GM18868 (cell line): ENCODE measurements around the gene POU3F2.

Experiments used
- ATAC-seq: cut with Tn5 transposase; IDR thresholded peaks from one replicate; pipeline ENCODE4 v1.9.1; 2021; ENCODE audit warnings: mild to moderate bottlenecking, moderate library complexity; ENCODE audit not compliant: unreplicated experiment

POU3F2 gene

DNA sequence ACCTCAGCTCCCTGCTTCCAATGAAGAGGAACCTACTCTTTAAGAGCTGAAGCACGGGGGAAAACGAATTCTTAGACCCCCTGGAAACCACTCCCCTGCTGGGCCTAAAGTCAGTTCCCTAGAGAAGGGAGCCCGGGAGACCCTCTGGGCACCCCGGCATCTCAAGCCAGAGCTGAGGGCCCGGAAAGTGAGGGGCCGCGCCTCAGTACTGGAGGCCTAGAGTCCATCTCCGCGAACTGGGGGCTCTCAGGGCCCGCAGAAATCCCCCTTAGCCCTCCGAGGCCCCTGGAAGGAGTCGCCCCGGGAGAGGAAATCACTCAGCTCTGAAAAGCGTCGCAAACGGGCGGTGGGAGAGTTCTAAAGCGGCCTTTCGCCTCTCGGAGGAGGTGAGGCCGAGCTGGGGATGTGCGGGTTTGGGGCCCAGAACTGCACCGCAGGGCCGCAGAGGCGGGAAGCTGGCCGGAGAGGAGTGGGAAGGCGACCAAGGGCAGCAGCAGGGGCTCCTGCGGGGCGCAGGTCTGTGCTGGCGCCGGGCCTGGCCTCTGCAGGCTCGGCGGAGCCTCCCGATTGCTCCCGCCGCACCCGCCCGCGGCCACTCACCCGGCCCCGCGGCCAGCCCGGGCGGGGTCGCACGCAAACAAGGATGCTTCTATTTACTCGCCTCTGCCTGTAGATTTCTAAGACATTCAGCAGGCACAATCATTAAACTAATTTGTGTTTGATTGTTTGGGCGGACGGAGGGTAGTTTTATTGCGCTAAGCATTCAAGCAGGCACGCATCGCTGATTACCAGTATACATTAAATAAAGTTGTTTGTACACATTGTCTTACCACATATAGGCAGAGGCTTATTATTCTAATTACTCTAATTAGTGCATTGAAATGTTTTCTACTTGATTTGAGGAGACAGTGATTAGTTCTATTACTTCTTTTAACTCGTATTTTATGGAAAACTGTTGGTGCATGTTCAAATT is 9.2 kb downstream of the POU3F2 start:
- no peak for ATAC-seq

DNA sequence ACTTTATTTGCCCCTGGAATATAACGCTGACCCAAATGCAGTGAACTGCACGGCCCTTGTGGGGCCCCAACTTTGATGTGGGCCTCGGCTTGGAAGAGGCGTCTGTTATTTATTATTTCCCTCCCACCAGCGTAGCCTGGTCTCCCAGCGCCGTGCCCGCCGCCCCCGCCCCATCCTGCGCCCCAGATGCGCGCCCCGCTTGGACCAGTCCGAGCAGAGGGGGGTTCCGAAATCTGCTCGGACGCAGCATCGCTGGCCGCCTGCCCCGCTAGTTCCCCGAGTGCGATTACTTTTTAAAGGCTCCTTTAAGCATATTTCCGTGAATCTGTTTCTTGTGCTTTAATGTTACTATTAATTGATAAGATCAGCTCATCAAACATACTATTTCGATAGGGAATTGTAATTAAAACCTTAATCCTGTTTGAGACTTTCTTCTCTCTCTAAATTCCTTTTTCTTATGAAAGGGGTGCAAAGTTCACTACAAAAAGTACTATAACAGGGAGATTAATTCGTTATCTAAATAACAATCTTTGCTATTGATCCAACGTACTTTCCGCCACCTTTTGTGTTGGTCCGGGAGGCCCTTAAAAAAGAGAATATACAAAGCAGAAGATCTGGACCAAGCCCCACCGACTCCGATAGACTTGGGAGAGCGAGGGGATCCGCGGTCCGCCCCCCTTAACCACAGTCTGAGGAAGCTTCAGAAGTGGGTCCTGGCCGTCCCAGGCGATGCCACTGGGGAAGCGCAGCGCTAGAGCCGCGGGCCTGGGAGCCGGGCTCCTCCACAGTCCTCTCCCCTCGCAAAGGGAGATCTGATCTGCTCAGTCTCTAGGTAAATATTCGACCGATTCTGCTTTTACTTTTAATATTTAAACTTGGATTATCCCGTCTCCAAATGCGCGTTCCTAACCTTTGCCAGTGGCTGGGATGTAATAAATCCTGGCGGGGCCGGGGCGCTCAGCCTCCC is 10.2 kb downstream of the POU3F2 start:
- no peak for ATAC-seq

DNA sequence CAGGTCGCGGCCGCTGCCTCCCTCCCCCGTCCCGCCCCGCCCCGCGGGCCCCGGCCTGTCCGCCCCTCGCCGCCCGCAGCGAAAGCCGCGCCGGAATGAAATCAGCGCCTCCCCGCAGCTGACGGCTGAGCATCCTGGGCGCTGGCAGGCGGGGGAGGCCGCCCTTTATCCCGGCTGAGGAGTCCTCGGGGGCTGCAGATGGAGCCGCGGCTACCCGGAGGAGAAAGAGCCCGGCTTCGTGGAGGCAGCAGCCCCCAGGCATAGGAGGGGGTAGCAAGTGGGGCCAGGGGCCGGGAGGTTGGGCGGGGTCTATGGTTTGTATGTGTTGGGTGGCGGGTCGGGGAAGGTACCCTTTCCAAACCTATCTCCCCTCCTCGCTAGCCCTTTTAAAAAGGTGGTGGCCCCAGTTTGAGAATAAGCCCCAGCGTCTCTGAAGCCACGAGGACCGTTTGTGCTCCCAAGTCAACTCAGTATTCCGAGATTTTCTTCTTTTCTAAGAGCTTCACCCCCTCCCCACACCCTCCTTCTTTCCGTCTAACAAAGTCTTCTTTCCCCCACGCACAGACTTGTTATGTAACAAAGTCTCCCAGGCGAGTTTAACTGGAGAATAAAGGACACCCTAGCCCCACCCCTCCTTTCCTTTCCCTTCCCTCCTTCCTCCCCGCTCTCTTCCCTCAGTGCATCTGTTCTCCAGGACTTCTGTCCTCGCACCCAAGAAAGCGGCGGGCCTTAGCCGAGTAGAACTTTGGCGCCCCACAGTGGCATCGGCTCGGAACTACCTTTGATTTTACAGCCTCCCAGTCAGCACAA is 11.0 kb downstream of the POU3F2 start:
- peak; percentile 70 for ATAC-seq

DNA sequence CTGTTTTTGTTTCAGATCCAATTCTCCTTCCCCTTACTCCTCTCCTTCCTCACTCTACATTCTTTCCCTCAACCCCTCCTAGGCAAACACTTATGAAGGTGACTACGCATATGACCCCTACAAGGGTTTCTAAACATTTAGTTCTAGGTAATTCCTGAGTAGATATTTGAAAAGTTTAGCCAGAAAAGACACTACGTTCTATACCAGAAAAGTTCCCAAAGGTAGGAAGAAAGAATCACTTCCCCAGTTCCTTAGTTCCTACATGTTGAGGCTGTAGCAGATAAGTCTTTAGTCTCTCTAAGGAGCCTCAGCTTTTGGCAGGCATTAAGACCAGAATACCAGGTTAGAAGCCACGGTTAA is 11.6 kb downstream of the POU3F2 start:
- ATAC-seq = no peak

DNA sequence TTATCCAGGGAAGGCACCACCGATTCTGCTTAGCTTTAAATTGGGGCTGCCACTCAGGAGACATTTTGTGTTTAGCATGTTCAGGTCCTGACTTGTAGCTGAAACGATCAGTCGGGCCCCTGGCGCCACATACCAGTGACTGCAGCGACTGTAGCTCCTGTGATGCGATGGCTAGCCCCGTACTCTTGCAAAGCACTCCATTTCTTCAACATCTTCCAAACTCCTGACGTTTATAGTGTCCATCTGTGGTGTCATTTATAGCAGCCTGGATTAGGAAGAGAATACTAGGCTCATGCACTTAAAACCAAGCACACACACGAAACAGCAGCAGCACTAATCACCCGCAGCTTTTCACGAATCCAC is 13.0 kb downstream of the POU3F2 start:
- no peak for ATAC-seq

DNA sequence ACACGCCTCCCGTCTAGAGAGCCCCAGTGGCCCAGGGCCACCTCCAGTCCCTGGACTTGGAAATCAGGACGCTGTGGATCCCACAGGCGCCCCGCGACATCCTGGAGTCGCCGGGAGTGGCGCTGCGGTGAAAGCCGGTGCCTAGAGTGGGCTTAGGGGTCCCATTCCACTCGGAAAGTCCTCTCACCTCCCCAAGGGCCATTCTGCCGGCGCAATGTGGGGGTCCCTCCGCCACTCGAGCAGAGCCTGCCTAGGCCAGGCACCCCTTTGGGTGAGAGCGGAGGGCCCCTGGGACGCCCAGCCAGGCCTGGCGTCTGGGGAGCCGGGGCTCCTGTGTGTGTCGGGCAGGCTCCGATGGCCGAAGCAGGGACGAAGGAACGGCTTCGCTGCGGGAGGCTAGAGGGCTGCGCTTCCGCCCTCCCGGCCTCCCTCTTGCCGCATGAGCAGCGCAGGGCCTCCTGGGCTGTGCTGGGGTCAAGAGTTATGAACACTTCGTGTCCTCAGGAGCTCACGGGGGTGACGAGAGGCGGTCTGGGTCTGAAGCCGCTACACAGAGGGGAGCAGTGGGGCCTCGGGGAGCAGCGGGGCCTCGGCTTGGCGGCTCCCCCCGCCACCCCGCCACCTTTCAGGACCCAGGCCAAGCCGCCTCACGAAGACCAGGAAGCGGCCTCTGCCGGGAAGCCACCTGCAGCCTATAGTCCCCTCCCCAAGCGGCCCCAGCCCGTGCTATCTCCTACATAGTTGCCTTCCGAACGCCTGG is 13.6 kb downstream of the POU3F2 start:
- ATAC-seq = no peak

DNA sequence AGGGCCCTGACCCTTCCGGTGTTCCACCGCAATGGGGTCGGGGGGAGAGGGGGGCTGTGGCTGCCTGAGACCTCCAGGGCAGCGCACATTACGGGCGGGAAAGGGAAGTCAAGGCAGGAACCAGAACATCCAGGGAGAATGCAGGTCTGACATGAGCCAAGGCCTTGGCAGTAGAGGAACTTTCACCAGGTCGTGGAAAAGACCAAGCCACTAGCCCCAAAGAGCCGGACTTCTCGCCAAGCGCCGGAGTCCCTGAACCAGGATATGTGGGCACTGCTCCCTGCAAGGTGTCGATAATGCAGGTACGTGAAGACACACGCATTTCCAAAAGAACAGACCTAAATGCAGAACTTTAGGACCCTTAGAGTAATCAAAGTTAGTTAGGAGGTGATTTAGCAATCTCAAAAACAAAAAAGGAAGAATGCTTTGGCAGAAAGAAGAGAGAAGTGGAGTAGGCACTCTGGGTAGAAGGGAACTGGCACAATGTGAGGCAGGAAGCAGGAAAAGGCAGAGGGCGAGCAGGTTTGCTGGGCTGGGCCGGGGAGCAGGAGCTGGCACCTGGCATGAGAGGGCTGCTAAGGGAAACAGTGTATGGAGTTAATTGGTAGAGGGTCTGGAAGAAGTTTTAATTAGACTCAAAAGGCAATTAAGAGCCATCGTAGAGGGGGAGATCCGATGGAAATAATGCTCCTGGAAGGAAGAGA is 14.3 kb downstream of the POU3F2 start:
- no peak for ATAC-seq

DNA sequence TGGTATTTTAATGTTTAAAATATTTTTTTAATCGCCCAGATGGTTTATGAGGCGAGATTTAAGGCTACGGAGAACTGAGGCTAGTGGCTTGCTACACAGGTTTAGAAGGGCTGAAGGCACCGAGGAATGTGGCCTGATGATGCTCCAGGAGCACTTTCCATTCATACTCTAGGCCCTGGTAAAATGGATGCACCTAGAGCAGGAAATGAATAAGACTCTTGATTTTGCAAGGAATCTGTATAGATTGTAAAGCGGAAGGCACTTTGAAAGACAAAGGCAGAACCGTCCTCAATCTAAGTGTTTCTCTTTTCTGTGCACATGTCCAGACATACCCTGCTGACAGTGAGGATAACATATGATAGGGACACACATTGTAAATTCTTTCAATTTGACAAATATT is 30.1 kb downstream of the POU3F2 start:
- ATAC-seq = no peak

DNA sequence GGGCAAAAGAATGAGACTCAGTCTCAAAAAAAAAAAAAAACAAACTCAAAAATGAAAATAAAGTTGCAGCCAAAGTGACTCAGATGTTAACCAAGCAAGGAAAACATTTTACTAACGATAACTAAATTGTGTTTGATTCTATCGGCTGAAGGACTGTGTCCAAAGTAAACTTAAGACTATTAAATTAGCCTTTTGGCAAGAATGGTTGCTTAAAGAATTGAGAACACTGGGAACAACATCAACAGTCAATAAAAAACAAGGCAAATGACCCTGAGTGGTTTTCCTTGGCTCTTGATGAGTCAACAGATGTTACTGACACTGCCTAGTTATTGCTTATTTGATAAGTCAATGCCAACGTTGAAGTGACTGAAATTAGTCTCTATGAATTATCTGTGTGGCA is 36.7 kb downstream of the POU3F2 start:
- ATAC-seq = no peak

DNA sequence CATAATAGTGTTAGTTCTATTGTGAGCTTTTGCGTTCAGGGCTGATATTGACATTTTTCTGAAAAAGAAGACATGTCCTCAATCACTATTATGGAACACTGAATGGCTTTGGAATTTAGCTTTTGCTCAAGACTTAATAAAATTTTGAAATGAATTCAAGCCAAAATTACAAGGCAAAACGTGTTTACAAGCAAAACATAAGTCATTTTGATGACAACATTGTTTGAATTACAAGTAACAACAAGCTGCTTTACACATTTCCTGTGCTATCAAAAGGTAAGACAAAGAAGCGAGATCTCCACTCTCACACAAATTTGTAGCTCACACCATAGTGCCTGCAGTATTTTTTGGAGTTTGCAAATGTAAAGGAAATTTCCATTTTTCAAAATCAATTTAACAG is 37.4 kb downstream of the POU3F2 start:
- ATAC-seq = no peak

DNA sequence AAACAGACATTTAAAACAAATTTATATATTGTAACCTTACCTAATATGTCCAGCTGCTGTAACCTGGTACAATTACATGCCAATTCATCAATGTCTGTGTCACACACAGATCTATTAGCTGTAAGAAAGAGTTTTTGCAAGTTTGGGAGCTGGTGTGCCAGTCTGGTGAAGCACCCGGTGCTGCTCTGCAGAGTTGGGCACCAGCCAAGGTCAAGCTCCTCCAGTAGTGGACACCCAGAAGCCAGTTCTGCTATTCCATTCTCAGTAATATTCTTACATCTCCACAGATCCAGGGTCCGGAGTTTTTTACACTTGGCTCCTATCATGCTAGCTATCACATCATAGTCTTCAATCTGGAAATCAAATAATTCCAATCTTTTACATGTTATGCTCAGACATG is 41.0 kb downstream of the POU3F2 start:
- no peak for ATAC-seq

DNA sequence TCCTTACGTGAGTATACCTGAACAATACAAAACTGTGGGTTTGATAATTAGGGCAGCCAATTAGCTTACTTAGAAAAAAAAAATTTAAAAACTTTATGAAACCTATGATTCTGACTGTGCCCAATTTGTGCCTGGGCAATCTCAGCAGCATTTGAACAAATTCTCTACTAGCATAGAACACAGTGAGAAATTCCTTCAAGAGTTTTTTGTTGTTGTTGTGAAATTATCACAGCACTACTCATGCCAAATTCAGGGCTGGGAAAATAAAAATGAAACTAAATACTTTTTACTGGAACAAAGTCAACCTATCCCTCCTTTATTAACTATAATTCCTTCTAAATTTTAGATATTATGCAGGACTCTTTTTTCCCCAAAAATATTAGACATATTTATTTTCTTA is 42.9 kb downstream of the POU3F2 start:
- no peak for ATAC-seq

DNA sequence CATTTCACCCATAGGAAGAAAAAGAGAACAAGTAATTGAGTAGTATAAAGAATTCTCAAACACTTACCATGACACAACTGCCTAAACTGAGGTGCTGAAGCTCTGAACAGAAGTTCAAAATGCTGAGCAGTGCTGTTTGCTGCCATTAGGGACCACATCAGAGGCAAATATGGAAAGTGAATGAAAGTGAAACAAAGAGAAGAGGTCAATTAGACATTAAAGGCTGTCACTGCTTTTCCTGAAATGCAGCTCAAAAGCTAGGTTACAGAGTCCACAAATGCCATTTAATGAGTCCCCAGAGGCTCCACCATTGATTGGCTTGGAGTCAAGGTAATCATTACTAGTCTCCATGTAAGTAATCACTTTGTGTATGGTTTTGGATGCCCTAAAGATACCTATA is 46.1 kb downstream of the POU3F2 start:
- peak; percentile 86 for ATAC-seq

DNA sequence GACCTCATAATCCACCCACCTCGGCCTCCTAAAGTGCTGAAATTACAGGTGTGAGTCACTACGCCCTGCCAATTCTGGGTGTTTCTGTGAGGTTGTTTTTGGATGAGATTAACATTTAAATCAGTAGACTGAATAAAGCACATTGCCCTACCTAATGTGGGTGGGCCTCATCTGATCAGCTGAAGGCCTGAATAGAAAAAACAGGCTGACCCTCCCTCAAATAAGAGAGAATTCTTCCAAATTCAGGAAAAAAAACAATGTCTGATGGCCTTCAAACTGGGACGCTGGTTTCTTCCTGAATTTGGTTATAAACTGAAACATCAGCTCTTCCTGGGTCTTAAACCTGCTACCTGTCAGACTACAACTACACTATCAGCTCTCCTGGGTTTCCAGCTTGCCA is 51.0 kb downstream of the POU3F2 start:
- no peak for ATAC-seq

DNA sequence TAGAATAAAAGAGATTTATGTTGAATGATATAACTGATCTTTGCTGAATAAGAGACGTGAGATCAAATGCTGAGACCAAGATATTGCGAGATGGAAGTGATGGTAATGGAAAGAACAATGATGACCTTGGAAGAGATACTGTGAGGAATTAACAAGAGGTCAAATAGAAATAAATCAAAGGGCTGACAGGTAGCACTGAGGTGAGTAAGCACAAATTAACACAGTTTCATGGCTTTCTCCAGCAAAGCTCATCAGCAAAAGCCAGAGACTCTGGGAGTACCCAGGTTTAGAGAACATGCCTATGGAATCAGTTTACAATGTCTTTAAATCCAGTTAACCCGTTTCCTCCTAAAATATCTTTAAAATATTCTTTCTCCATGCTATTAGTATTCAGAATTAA is 53.3 kb downstream of the POU3F2 start:
- ATAC-seq = no peak
